Natural killer cell (primary cell): Measurements from ENCODE around the gene ZDHHC18. TPM values are rescaled to one million over a fixed set of nuclear protein-coding genes. Genes with fewer than 3 reads are reported as not detected.

ENCODE experiments used
- ATAC-seq, 3 donors: fragments of 150-1000 bp in 2 of 3; fragments of 200-7000 bp in 1 of 3; cut with Tn5 transposase; 1 replicate in 1 of 3; 2 replicates in 2 of 3; pipeline ENCODE4 v1.10.0; 2021; ENCODE audit warnings: mild to moderate bottlenecking in 2 of 3, moderate library complexity in 2 of 3
- DNase-seq, 2 donors: peaks; one replicate each; pipeline versions ENCODE4 v3.0.0 to v3.0.0-alpha.2; 2013 to 2021; ENCODE audit warnings: mixed read lengths in 1 of 2
- H3K27ac ChIP-seq: one replicate; pipeline ENCODE4 v1.5.1; 2013; ENCODE audit warnings: mild to moderate bottlenecking, low read length
- H3K27me3 ChIP-seq: one replicate; pipeline ENCODE4 v1.6.1; 2013; ENCODE audit warnings: low read length; ENCODE audit not compliant: control insufficient read depth, insufficient read depth
- H3K36me3 ChIP-seq: one replicate; pipeline ENCODE4 v1.6.1; 2013; ENCODE audit warnings: low read length; ENCODE audit not compliant: control insufficient read depth, insufficient read depth
- H3K4me1 ChIP-seq: one replicate; pipeline ENCODE4 v1.6.1; 2013; ENCODE audit warnings: low read length; ENCODE audit not compliant: control insufficient read depth, insufficient read depth
- H3K4me3 ChIP-seq: one replicate; pipeline ENCODE4 v1.5.1; 2013; ENCODE audit warnings: low read length
- H3K9me3 ChIP-seq: one replicate; pipeline ENCODE4 v1.6.1; 2013; ENCODE audit warnings: low read length; ENCODE audit not compliant: control insufficient read depth, insufficient read depth
- H3K27ac Mint-ChIP-seq, 2 donors: one replicate each; pipeline ENCODE4 v1.8.0; 2022; ENCODE audit warnings: mild to moderate bottlenecking in 2 of 2, mixed read lengths in 2 of 2, moderate library complexity in 1 of 2
- H3K27me3 Mint-ChIP-seq, 2 donors: one replicate each; pipeline ENCODE4 v1.8.0; 2022; ENCODE audit warnings: low read depth in 2 of 2, mixed read lengths in 2 of 2
- H3K36me3 Mint-ChIP-seq: one replicate; pipeline ENCODE4 v1.8.0; 2022; ENCODE audit warnings: mixed read lengths
- H3K4me1 Mint-ChIP-seq, 2 donors: one replicate each; pipeline ENCODE4 v1.8.0; 2022; ENCODE audit warnings: mixed read lengths in 2 of 2
- H3K4me3 Mint-ChIP-seq: one replicate; pipeline ENCODE4 v1.8.0; 2022; ENCODE audit warnings: mild to moderate bottlenecking, moderate library complexity, mixed read lengths
- H3K9me3 Mint-ChIP-seq, 2 donors: one replicate each; pipeline ENCODE4 v1.8.0; 2022; ENCODE audit warnings: mixed read lengths in 2 of 2
- CTCF ChIP-seq: fragments of 200-600 bp; IDR thresholded peaks from one replicate; pipeline ENCODE4 v1.8.0; 2022; ENCODE audit warnings: antibody characterized with exemption
- WGBS: methylation state at CpG from one replicate; pipeline ENCODE4 v1.1.7; 2013; ENCODE audit warnings: missing lambda C conversion rate; ENCODE audit not compliant: insufficient coverage; 5-methylcytosine and 5-hydroxymethylcytosine counted together
- intact Hi-C: fragments of 100-400 bp; cut with micrococcal nuclease; formaldehyde crosslinking; loops from one replicate; pipeline ENCODE4 v1.14.2; 2022
- total RNA-seq, 4 donors: library from RNA; stranded (reverse); fragments of 120-200 nt in 1 of 4; gene quantifications; one replicate each; pipeline versions ENCODE4 v1.2.3 to v1.2.4, GENCODE V29; 2013 to 2022

The ZDHHC18 gene
- total RNA-seq, 3 donors from 2014 or later (not counting 1 experiment from before 2014, with no cell fraction given): 70.0 to 74.6 (median 72.3) TPM

GRCh38 chr1:26854906-26855305 is 28.4 kb downstream of the ZDHHC18 start:
- Mint-ChIP-seq H3K4me1 (peaks cover 0 to 5% of the 10 kb centered on the region in 2 donors), H3K9me3 (no peaks in the 10 kb centered on the region), H3K27me3 (no peaks in the 10 kb centered on the region), H3K4me3 (no peak overlapping the region), H3K36me3 (no peaks in the 10 kb centered on the region), H3K27ac (no peak overlapping the region)
- H3K4me1 ChIP-seq: no peaks in the 10 kb centered on the region
- ATAC-seq (no peak), DNase-seq (no peak)
- no peaks in the 10 kb centered on the region for H3K27me3 ChIP-seq
- H3K27ac ChIP-seq: no peak overlapping the region
- TF ChIP-seq CTCF: no peak
- 99% methylated on average over 3 of the region's 5 CpGs for WGBS
- peaks cover 65% of the 10 kb centered on the region for H3K36me3 ChIP-seq
- no peak overlapping the region for H3K4me3 ChIP-seq
- H3K9me3 ChIP-seq: no peaks in the 10 kb centered on the region
- intact Hi-C loops: no loop called here

DNA sequence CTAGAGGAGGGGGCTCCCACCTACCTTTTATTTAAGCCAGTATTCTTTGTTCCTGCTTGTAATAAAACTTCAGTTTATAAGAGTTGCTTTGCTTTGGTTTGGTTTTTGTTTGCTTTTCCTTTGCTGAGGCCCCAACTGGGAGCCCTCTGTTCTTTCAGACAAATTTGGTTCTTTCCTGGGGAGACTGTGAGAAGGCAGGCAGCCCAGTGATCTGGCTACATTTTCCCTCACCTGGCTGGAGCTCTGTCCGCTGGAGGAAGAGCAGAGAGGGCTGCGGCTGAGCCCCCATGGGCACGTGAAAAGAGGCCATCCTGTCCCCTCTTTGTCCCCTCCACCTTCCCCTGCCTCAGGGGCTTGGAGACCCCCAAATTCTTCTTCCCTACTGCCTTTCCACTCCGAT is 29.1 kb downstream of the ZDHHC18 start:
- H3K4me3 Mint-ChIP-seq: no peak overlapping the region
- Histone ChIP-seq H3K4me3 (no peak overlapping the region), H3K27me3 (no peaks in the 10 kb centered on the region), H3K36me3 (peaks cover 57% of the 10 kb centered on the region), H3K27ac (no peak overlapping the region), H3K9me3 (no peaks in the 10 kb centered on the region), H3K4me1 (no peaks in the 10 kb centered on the region)
- H3K36me3 Mint-ChIP-seq: no peaks in the 10 kb centered on the region
- no peaks in the 10 kb centered on the region for H3K9me3 Mint-ChIP-seq
- H3K27me3 Mint-ChIP-seq: no peaks in the 10 kb centered on the region
- no peak overlapping the region for H3K27ac Mint-ChIP-seq
- TF ChIP-seq CTCF: no peak
- ATAC-seq (no peak), DNase-seq (no peak)
- intact Hi-C loops: no loop called here
- WGBS: 95% methylated on average over 4 of the region's 4 CpGs
- peaks cover 0 to 5% of the 10 kb centered on the region in 2 donors for H3K4me1 Mint-ChIP-seq

GRCh38 chr1:26856181-26856580 is 29.7 kb downstream of the ZDHHC18 start:
- H3K4me1 Mint-ChIP-seq: peaks cover 0 to 5% of the 10 kb centered on the region in 2 donors
- intact Hi-C loops: no loop called here
- H3K27me3 ChIP-seq: no peaks in the 10 kb centered on the region
- ATAC-seq (no peak), DNase-seq (no peak)
- no peaks in the 10 kb centered on the region for H3K4me1 ChIP-seq
- TF ChIP-seq CTCF: no peak
- no peaks in the 10 kb centered on the region for H3K27me3 Mint-ChIP-seq
- no peak overlapping the region for H3K4me3 ChIP-seq
- 95% methylated on average over 8 of the region's 11 CpGs for WGBS
- H3K4me3 Mint-ChIP-seq: no peak overlapping the region
- no peaks in the 10 kb centered on the region for H3K36me3 Mint-ChIP-seq
- peaks cover 52% of the 10 kb centered on the region for H3K36me3 ChIP-seq
- H3K27ac Mint-ChIP-seq: no peak overlapping the region
- H3K9me3 ChIP-seq: no peaks in the 10 kb centered on the region
- H3K9me3 Mint-ChIP-seq: no peaks in the 10 kb centered on the region
- H3K27ac ChIP-seq: no peak overlapping the region
